ENCODE measurements around the gene TRPC5OS.

The TRPC5OS gene

GRCh38 chrX:111875881-111876280, at the start of gene TRPC5OS:
TSS of gene TRPC5OS (plus strand) at chrX:111876181. CDS start at chrX:111901850, 25,669 bp downstream.
- DNase-seq (ENCODE audit: low spot score) = no peak

GRCh38 chrX:111829345-111829744, 46.6 kb upstream of the TRPC5OS start:
- DNase-seq (ENCODE audit: low spot score) = no peak

- no peak for DNase-seq (ENCODE audit: low spot score)
These were observed 45.4 kb upstream of the TRPC5OS start for GRCh38 chrX:111830571-111830970.

- DNase-seq (ENCODE audit: low spot score) = no peak
These were observed 44.6 kb upstream of the TRPC5OS start for GRCh38 chrX:111831343-111831742.

- no peak for DNase-seq (ENCODE audit: low spot score)
These were observed 38.8 kb upstream of the TRPC5OS start for GRCh38 chrX:111837197-111837596.

GRCh38 chrX:111847491-111848133, 28.4 kb upstream of the TRPC5OS start:
- DNase-seq (ENCODE audit: low spot score) = no peak

- DNase-seq (ENCODE audit: low spot score) = no peak
These were observed 27.4 kb upstream of the TRPC5OS start for GRCh38 chrX:111848541-111848940.

- DNase-seq (ENCODE audit: low spot score) = no peak
These were observed 25.0 kb upstream of the TRPC5OS start for GRCh38 chrX:111850975-111851374.

- no peak for DNase-seq (ENCODE audit: low spot score)
These were observed 21.2 kb upstream of the TRPC5OS start for GRCh38 chrX:111854556-111855490.

GRCh38 chrX:111857534-111858060, 18.4 kb upstream of the TRPC5OS start:
- no peak for DNase-seq (ENCODE audit: low spot score)

GRCh38 chrX:111861605-111862004, 14.4 kb upstream of the TRPC5OS start:
- DNase-seq (ENCODE audit: low spot score) = no peak

GRCh38 chrX:111867236-111867635, 8.7 kb upstream of the TRPC5OS start:
- no peak for DNase-seq (ENCODE audit: low spot score)

- DNase-seq (ENCODE audit: low spot score) = no peak
These were observed 7.0 kb upstream of the TRPC5OS start for GRCh38 chrX:111868726-111869638.

GRCh38 chrX:111869639-111870034, 6.3 kb upstream of the TRPC5OS start:
- DNase-seq (ENCODE audit: low spot score) = peak; percentile 61

GRCh38 chrX:111874241-111874640, 1.7 kb upstream of the TRPC5OS start:
- DNase-seq (ENCODE audit: low spot score) = no peak

GRCh38 chrX:111876646-111877045, 665 bp downstream of the TRPC5OS start:
- no peak for DNase-seq (ENCODE audit: low spot score)

- no peak for DNase-seq (ENCODE audit: low spot score)
These were observed 1.7 kb downstream of the TRPC5OS start for GRCh38 chrX:111877681-111878080.

- no peak for DNase-seq (ENCODE audit: low spot score)
These were observed 4.8 kb downstream of the TRPC5OS start for GRCh38 chrX:111880735-111881134.

GRCh38 chrX:111881715-111882114, 5.7 kb downstream of the TRPC5OS start:
- no peak for DNase-seq (ENCODE audit: low spot score)

GRCh38 chrX:111886678-111887077, 10.7 kb downstream of the TRPC5OS start:
- DNase-seq (ENCODE audit: low spot score) = no peak

GRCh38 chrX:111888600-111888999, 12.6 kb downstream of the TRPC5OS start:
- no peak for DNase-seq (ENCODE audit: low spot score)

- no peak for DNase-seq (ENCODE audit: low spot score)
These were observed 16.4 kb downstream of the TRPC5OS start for GRCh38 chrX:111892375-111892774.

Data from left forelimb (tissue), 1 donor.